ENCODE results near the gene KRT73.
A peak's percentile ranks its signal among the peaks of the same experiment; 100 is the strongest.
"Not testable (repeated sequence)": the region's sequence is repeated elsewhere in the genome, so short reads cannot be mapped to it uniquely, and the experiment has no call there.

KRT73 gene

DNA sequence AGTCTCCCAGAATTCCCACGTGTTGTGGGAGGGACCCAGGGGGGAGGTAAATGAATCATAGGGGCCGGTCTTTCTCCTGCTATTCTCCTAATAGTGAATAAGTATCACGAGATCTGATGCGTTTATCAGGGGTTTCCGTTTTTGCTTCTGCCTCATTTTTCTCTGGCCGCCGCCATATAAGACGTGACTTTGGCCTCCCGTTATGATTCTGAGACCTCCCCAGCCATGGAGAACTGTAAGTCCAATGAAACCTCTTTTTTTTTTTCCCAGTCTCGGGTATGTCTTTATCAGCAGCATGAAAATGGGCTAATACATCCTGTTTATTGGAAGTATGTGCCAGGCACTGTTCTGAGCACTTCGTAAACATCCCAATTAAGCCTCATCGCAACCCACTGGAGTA lies 17.9 kb downstream of the KRT73 start:
- no peak for DNase-seq (ENCODE audit: low read depth)

GRCh38 chr12:52600071-52600470 lies 18.3 kb downstream of the KRT73 start:
- DNase-seq (ENCODE audit: low read depth): no peak

DNA sequence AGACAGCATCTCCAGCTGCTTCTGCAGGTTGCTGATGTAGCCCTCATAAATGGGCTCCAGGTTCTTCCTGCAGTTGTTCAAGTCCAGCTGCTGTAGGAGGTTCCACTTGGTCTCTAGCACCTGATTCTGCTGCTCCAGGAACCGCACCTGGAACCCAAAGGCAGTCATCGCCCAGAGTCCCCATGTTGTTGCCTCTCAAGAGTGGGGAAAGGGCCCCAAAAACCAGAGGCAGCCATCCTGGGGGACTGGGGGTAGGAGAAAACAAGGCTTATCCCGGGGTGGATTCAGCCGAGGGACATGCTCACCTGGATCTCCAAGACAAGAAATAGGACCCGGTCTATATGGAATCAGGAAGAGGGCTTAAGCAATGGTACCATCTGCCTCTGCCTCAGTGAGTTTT lies 19.4 kb downstream of the KRT73 start:
- no peak for DNase-seq (ENCODE audit: low read depth)

DNA sequence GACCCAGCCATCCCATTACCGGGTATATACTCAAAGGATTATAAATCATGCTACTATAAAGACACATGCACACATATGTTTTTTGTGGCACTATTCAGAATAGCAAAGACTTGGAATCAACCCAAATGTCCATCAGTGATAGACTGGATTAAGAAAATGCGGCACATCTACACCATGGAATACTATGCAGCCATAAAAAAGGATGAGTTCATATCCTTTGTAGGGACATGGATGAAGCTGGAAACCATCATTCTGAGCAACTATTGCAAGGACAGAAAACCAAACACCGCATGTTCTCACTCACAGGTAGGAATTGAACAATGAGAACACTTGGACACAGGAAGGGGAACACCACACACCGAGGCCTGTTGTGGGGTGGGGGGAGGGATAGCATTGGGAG lies 24.1 kb downstream of the KRT73 start:
- not testable (repeated sequence) for DNase-seq (ENCODE audit: low read depth)

DNA sequence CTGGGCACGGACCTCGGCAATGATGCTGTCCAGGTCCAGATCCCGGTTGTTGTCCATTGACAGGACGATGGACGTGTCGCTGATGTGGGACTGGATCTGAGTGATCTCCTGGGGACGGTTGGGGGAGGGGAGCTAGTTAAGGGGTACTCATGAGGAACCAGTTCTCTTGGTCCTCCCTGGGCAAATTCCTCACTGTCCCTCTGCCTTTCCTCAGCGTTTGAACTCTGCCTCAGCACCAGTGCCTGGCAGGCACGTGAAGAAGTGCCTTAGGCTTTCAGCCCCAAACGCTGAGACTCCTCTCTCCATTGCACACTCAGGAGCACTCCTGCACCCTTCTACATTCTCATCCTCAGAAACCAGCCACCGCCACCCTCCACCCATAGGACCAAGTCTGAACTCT lies 26.8 kb downstream of the KRT73 start:
- DNase-seq (ENCODE audit: low read depth): no peak

GRCh38 chr12:52590021-52590420 lies 28.3 kb downstream of the KRT73 start:
- DNase-seq (ENCODE audit: low read depth): no peak

GRCh38 chr12:52587563-52587962 lies 30.8 kb downstream of the KRT73 start:
- DNase-seq (ENCODE audit: low read depth): no peak

- peak; percentile 48 for DNase-seq (ENCODE audit: low read depth)
Observed at GRCh38 chr12:52585946-52586345, 32.4 kb downstream of the KRT73 start.

- DNase-seq (ENCODE audit: low read depth): no peak
Observed at GRCh38 chr12:52585066-52585465, 33.3 kb downstream of the KRT73 start.

- DNase-seq (ENCODE audit: low read depth): no peak
Observed at GRCh38 chr12:52584156-52584682, 34.1 kb downstream of the KRT73 start.

DNA sequence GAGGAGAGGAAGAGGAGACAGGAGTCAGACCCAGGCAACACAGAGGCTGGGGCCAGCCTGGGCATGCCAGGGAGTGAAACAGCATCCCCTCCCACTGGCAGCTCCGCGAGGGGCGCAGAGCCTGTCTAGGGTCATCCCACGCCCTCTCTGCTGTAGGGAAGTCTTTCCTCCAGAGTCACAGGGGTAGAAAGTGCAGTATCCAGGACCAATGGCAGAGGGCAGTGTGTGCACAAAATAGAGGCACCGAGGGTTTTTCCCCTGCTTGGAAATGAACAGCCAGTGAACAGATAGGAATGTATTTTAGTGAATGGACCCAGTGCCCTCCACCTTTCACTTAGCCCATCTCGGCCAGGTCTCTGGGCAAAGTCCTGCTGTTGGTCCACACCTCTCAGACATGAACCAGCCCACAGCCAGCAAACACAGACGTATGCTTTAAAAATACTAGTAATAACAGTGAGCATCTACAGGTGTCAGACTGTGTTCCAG lies 35.3 kb downstream of the KRT73 start:
- DNase-seq (ENCODE audit: low read depth): peak; percentile 32

DNA sequence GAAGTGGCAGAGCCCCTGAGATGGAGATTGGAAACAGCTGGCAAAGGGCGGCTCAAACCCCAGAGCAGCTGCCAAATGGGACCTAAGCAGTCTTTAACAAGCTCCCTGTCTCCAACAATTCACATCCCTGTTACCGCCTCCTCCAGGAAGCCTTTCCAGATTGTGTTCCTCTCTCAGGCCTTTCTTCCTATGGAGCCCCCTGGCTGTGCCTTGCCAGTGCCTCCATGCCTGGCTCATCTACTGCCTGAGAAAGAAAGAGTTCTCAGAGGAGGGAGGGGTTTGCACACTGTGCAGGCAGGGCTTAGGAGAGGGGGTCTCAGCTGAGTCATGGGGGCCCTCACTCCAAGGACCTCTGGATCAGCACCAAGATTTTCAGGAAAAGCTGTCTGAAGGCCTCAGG lies 35.9 kb downstream of the KRT73 start:
- DNase-seq (ENCODE audit: low read depth): no peak

GRCh38 chr12:52581481-52581880 lies 36.9 kb downstream of the KRT73 start:
- no peak for DNase-seq (ENCODE audit: low read depth)

DNA sequence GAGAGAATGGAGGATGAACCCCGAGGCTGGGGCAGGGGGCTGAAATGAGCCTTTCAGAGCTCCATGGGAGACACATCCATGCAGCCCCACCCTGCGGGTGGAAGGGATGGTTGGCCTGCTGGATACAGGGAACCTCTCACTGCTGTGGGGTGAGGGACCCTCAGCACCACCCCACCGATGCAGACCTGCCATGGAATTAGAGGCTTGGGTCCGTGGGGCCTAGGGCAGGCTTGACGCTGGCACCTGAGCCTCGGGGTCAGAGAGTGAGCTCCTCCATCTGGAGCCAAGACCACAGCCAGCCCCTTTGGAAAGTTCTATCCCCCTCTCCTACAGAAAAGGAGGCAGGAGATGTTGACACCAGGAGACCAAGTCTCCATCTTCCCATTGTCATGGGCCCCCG lies 37.3 kb downstream of the KRT73 start:
- no peak for DNase-seq (ENCODE audit: low read depth)

- no peak for DNase-seq (ENCODE audit: low read depth)
Observed at GRCh38 chr12:52580496-52580895, 37.9 kb downstream of the KRT73 start.

- DNase-seq (ENCODE audit: low read depth): no peak
Observed at GRCh38 chr12:52579468-52580465, 38.6 kb downstream of the KRT73 start.

DNA sequence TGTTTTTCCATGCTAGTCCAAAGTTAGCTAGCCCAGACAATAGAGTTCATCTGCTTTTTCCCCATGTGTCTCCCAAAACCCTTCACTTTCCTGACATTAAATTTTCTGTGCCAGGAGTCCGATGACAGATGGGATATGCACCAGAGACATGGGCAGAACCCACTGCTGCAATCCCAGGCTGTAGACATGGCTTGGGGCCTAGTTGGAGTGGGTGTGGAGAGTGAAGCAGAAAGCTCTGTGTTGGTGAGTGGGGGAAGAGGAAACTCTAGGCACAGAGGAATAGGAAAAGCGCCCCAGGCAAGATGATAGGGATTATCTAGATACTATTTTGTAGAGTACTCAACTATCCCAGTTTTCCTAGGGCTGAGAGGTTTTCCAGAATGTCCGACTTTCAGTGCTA lies 39.9 kb downstream of the KRT73 start:
- DNase-seq (ENCODE audit: low read depth): no peak

- DNase-seq (ENCODE audit: low read depth): no peak
Observed at GRCh38 chr12:52577316-52577715, 41.0 kb downstream of the KRT73 start.

DNA sequence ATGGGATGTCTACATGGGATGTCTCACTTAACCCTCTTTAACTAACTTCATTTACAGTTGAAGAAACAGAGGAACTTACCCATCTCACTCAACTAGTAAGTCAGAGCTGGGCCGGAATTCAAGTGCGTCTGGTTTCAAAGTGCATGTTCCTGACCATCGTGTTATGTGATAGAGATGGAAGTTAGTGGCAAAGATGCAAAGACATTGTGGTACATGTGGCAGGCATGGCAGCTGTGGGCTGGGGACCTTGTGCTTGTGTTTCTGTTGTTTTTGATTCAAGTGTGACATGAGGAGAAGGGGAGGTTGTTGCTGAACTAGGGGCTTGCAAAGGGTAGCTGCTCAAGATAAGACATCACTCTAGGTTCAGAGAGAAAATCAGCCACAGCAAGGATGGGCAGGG lies 42.4 kb downstream of the KRT73 start:
- DNase-seq (ENCODE audit: low read depth): no peak

DNA sequence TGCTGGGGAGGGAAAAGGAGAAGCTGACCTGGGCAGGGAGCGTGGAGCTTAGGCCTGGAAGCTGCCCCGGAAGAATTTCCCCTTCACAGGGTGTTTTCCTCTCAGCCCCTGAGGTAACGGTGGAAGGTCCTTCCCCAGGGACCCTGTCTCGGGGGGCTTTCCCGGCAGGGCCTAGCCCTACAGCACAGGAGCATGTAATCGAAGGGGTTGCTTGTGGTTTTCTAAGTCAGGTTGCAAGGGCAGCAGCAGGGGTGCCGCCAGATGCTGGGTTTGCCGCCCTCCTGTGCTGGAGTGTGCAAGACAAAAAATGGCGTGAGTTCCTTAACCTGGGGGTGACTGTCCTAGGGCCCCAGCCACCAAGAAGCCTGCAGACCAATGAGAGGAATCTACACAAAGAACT lies 43.1 kb downstream of the KRT73 start:
- DNase-seq (ENCODE audit: low read depth): no peak

DNA sequence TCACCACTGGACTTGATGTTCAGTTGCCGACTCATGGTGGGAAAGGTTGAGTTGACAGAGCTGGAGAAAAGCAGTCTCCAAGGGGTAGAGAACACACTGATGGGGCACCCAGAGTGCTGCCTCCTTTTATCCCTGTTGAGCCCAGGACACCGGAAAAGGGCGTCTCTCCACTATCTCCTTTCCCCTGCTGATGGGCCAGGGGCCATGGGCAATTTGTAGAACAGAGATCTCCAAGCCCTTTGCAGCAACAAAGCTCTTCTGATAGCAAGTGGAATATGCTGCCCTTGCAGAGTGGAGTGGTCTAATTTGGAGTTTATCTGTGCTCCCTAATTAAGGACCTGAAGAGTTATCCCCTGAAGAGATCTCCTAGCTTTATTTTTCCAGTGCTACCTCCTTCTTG lies 44.6 kb downstream of the KRT73 start, which contains the start of gene KRT74:
TSS of gene KRT74 (minus strand) at position 101 of the 400 bp plus-strand sequence. CDS start at position 35, 66 bp downstream.
- no peak for DNase-seq (ENCODE audit: low read depth)

- DNase-seq (ENCODE audit: low read depth): no peak
Observed at GRCh38 chr12:52573306-52573705, 45.1 kb downstream of the KRT73 start.

DNA sequence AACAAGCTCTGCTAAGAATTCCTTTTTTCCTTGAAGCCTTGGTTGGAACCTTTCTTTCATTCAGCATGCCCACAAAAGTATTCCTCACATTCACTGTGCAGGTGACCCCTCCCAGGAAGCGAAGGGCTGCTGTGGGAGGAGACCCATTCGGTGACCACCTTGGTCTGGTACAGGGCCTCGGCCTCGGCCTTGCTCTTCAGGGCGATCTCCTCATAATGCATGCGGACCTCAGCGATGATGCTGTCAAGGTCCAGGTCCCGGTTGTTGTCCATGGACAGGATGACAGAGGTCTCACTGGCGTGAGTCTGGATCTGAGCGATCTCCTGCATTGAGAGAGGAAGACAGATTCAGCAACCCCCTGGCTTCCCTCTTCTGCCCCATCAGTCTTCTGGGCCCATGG lies 47.8 kb downstream of the KRT73 start:
- no peak for DNase-seq (ENCODE audit: low read depth)
